Activated T-cell treated with anti-CD3 and anti-CD28 coated beads, Interleukin-2, amount 50 U/mL, for 1 hour (primary cell): ENCODE data around the gene CDH13.

ENCODE experiments used
- DNase-seq: peaks from one replicate; pipeline ENCODE4 v3.0.0-alpha.2; 2020

The CDH13 gene

DNA sequence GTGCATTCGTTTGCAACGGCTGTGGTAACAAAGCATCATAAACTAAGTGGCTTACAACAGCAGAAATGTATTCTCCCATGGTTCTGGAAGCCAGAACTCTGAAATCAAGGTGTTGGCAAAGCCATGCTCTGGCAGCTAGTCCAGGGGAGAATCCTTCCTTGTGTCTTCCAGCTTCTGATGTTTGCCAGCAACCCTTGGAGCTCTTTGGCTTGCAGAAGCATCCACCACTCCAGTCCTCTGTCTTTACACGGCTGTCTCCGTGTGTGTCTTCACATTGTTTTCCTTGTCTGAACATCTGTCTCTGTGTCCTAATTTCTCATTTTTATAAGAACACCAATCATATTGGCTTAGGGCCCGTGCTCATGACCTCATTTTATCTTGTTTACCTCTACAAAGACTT is 915.7 kb downstream of the CDH13 start:
- DNase-seq, result no peak

GRCh38 chr16:83549316-83550182 is 922.8 kb downstream of the CDH13 start:
- DNase-seq, result no peak

GRCh38 chr16:83550183-83550569 is 923.4 kb downstream of the CDH13 start:
- DNase-seq, result no peak

DNA sequence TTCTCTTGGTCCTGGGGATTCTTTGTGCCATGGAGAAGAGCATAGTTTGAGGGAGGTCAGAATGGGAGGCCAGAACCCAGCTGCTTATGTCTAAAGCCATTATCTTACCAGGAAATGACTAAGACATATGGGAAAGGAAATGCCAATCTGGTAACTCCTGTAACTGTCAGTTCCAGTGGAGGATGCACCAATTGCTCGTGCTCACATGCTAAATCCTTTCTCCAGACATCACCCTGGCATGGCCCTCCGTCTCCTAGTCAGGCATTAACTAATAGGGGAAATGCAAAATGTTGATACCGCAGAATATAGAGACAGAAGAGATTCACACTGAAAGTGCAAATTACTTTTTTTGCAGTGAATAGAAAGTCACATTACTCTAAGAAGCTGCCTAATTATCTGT is 925.5 kb downstream of the CDH13 start:
- no peak for DNase-seq

GRCh38 chr16:83552930-83553329 is 926.2 kb downstream of the CDH13 start:
- DNase-seq, result no peak

- DNase-seq, result no peak
These were observed 927.3 kb downstream of the CDH13 start for GRCh38 chr16:83554096-83554495.

DNA sequence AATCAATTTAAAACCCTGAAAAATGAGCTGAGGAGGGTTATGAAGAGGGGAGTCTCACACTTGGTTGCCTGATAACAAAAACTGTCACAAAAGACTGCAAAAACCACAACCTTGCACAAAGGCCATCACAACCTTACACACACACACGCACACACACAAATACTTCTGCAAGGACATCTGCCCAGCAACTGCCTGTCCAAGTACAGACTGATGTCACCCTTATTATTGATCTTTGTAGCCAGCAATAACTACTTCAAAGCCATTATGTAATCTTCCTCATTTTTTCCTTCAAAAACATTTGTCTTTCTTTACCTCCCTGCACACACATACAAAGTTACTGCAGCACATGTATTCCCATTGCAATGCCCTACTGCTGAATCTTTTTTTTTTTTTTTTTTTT is 927.8 kb downstream of the CDH13 start:
- DNase-seq, result no peak

GRCh38 chr16:83561876-83562275 is 935.1 kb downstream of the CDH13 start:
- no peak for DNase-seq

- DNase-seq, result no peak
These were observed 941.6 kb downstream of the CDH13 start for GRCh38 chr16:83568345-83568744.

GRCh38 chr16:83574388-83574787 is 947.6 kb downstream of the CDH13 start:
- no peak for DNase-seq

DNA sequence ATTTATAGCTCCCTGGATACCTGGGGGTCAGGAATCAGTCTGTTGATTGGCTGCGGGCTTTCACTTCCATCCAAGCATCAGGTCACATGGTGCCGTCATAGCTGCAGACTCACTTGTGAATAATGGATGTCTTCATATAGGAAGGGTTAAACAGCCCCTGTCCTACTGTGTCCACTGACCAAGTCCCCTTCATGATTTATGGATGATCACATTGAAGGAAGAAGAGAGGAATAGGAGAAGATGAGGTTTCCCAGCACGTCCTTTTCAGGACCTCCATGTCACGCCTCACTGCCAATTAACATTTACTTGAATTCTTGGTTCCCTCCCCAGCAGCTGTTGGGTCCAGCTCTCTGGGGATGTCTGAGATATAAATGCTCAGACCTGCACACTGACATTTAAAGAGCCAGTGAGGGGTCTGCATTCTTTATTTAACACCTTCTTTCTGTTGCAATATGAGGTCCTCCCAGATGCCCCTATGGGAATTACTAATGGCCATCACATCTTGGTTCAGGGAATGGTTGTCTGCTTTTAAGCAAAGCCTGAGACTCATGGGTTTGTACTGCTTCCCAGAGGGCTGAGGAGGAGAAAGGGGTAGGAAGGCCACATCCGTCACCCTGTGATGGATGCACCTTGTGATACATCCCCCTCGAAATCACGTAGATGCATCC is 950.4 kb downstream of the CDH13 start:
- DNase-seq, result no peak

GRCh38 chr16:83578171-83578570 is 951.4 kb downstream of the CDH13 start:
- no peak for DNase-seq

- DNase-seq, result no peak
These were observed 952.3 kb downstream of the CDH13 start for GRCh38 chr16:83579027-83579426.

DNA sequence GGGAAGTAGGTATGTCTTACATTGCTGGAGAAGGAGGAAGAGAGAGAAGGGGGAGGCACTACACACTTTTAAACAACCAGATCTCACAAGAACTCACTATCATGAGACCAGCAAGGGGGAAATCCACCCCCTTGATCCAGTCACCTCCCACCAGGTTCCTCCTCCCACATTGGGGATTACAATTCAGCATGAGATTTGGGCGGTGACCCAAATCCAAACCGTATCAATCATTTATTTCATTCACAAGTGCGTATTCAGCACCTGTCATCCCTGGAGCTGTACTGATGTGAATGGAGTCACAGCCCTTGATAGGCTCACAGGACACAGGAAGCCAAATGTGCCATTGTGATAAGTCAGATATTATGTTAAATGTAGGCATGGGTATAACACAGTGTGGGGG is 952.7 kb downstream of the CDH13 start:
- DNase-seq, result no peak

GRCh38 chr16:83581082-83581481 is 954.3 kb downstream of the CDH13 start:
- no peak for DNase-seq

DNA sequence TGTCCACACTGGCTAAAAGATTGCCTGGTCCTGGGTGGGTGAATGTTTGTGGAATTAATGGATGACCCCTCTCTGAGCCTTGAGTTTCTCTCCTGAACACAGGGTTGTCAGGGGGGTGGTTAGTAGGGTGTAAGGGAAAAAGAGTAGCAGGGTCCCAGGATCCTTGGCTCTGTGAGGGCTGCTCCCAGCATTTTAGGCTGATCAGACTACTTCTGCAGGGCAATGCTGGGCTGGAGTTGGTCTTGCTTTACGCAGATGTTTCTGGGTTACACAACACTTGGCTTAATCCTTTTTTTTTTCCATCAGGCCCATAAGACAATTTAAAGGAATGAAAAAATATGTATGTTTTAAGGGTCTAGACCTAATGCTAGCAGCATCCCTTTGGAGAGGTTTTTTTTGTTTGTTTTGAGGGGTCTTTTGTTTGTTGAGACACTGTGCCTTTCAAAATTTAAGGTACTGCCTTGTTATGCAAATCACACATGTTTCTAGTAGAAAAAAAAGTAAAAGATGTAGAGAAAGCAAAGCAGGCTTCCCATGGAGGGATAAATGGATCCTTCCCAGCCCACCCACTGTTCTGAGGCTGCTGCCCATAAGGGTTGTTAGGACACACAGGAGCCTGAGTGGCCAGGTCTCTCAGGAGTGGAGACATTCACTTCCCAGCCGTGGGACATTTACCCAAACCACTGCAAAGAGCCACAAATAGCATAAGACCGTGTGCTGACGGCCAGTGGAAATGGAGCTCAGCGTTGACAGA is 955.4 kb downstream of the CDH13 start:
- DNase-seq, result no peak

DNA sequence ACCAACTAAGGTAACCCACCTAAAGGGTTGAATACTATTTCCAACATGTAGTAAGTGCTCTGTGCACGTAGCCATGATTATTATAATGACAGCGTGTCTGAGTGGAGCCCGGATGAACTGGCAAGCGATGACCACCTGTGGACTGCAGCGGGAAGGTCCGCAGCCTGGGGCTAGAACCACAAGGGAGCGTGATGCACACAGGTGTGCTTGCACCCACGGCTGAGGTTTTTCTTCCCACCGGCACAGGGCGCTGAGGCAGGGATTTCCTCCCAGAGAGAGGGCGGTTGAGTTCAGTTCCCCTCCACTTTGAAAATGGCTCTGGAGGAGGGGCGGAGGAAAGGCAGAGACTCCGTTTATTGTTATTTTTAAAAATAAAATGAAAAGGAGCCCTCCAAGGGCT is 959.3 kb downstream of the CDH13 start:
- no peak for DNase-seq

DNA sequence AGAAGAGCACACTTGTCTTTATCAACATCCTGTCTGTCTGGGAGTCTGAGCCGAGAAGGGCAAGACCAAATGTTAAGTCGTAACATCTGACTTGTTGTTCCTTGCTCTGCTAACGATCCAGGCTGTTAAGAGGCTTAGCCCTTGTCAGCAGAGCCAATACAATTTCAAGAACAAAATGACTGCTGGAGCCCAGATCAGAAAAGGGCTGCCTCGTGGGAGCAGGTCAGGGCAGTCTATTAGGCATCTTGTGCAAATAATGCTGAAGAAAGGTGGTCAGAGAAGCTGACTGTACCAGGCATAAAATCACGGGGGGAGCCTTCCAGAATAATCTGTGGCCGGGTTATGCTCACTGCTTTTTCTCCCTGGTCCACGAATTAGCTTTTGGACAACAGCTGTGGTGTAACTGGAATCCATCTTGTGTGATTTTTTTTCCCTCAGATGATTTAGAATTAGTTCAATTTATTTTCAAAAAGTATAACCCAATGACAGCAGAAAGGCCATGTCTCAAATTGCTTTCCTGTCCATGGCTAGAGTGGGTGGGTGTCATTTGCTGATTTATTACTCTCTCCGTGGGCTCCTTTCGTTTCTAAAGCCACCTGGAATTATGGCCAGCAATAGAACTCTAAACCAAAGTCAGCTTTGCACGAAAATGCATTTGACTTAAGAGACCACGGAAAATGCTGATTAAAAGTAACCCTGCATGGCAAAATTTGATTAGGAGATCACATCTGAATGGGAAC is 959.9 kb downstream of the CDH13 start:
- no peak for DNase-seq

DNA sequence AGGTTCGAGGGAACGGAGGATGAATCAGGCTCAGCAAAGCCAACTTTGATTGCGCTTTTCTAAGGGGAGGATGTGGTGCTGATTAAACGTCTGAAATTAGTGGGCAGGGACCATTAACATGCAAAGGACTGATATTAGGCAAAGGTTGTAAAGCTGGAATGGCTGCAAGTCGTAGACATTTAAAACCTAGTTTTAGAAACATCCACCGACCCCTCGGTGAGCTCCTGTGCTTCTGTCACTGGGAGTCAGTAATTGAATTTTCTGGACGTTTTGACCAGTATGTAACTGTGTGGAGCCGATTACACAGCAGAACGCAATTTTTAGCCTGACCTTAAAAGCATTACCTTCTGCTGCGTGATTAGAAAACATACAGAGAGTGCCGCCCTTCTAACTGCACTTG is 960.4 kb downstream of the CDH13 start:
- DNase-seq, result no peak

GRCh38 chr16:83588070-83588469 is 961.3 kb downstream of the CDH13 start:
- DNase-seq, result no peak

DNA sequence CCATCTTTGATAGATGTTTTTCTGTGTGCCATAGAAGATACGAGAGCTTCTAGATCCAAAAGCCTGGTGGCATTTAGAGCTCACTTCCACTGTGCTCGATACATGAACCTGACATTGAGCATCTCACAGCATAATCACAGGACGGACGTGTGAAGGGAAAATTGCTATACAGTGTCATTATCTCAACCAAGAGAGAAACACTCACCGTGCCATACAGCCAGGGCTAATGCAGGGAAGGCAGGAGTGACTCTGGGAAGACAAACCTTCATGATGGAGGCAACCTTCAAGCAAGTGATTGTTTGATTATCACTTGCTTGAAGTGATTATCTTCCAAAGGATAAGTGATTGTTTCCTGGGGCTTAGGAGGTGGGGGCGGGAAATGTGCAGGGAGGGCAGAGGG is 962.8 kb downstream of the CDH13 start:
- DNase-seq, result no peak

GRCh38 chr16:83592778-83593177 is 966.0 kb downstream of the CDH13 start:
- DNase-seq, result no peak
